Thoracic aorta (tissue), 2 donors: ENCODE data around the gene SUMF1. TPM values are rescaled to one million over a fixed set of nuclear protein-coding genes. Genes with fewer than 3 reads are reported as not detected.

ENCODE experiments used
- ATAC-seq: fragments of 150-250 bp; one replicate; pipeline ENCODE4 v1.8.0; 2017; ENCODE audit warnings: low read depth; ENCODE audit not compliant: insufficient number of reproducible peaks, low FRiP score
- DNase-seq: peaks from one replicate; pipeline ENCODE4 v3.0.0-alpha.2; 2020; ENCODE audit warnings: low spot score
- H3K27ac ChIP-seq, 2 donors: fragments of 200-600 bp; sonication (generic); 1 replicate in 1 of 2; 2 replicates in 1 of 2; pipeline ENCODE4 v1.5.1; 2016; ENCODE audit warnings: mild to moderate bottlenecking in 2 of 2, moderate library complexity in 2 of 2
- H3K27me3 ChIP-seq: fragments of 200-600 bp; sonication (generic); replicated peaks from 2 replicates; pipeline ENCODE4 v1.6.0; 2016; ENCODE audit warnings: mild to moderate bottlenecking; ENCODE audit not compliant: insufficient read depth
- H3K36me3 ChIP-seq: fragments of 200-600 bp; sonication (generic); one replicate; pipeline ENCODE4 v1.5.1; 2016
- H3K4me1 ChIP-seq, 2 donors: fragments of 200-600 bp; sonication (generic); 1 replicate in 1 of 2; 2 replicates in 1 of 2; pipeline versions ENCODE4 v1.5.1 to v1.6.0; 2016; ENCODE audit warnings: low read depth in 2 of 2, mild to moderate bottlenecking in 1 of 2; ENCODE audit not compliant: control insufficient read depth in 1 of 2
- H3K4me3 ChIP-seq: fragments of 200-600 bp; sonication (generic); 2 replicates; pipeline ENCODE4 v1.5.1; 2016; ENCODE audit warnings: mild to moderate bottlenecking
- H3K9me3 ChIP-seq: fragments of 200-600 bp; sonication (generic); 2 replicates; pipeline ENCODE4 v1.5.1; 2016
- CTCF ChIP-seq: fragments of 200-600 bp; sonication (generic); IDR thresholded peaks from one replicate; pipeline ENCODE4 v1.5.1; 2019; ENCODE audit warnings: antibody characterized with exemption
- total RNA-seq, 2 donors: library from RNA; depleted of rRNA; stranded (reverse); fragments of >200 nt; gene quantifications; one replicate each; pipeline versions ENCODE4 v1.1.0 to v1.2.3, GENCODE V29; 2016

SUMF1 gene
- total RNA-seq, 2 donors from 2014 or later: 35.0 to 63.5 TPM

- Histone ChIP-seq H3K4me3 (no peak overlapping the region), H3K9me3 (no peaks in the 10 kb centered on the region), H3K27me3 (no peaks in the 10 kb centered on the region), H3K4me1 (no peaks in the 10 kb centered on the region), H3K27ac (no peak overlapping the region), H3K36me3 (peaks cover 3% of the 10 kb centered on the region)
- no peak for TF ChIP-seq CTCF
- no peak for ATAC-seq
- no peak for DNase-seq
Observed at GRCh38 chr3:4449043-4449805, 17.8 kb downstream of the SUMF1 start.

GRCh38 chr3:4448187-4448586 lies 18.9 kb downstream of the SUMF1 start:
- DNase-seq (no peak), ATAC-seq (no peak)
- Histone ChIP-seq H3K4me3 (no peak overlapping the region), H3K27me3 (no peaks in the 10 kb centered on the region), H3K4me1 (no peaks in the 10 kb centered on the region), H3K36me3 (peaks cover 3% of the 10 kb centered on the region), H3K27ac (no peak overlapping the region), H3K9me3 (no peaks in the 10 kb centered on the region)
- no peak for TF ChIP-seq CTCF

GRCh38 chr3:4447295-4447999 lies 19.6 kb downstream of the SUMF1 start:
- Histone ChIP-seq H3K4me3 (no peak overlapping the region), H3K9me3 (no peaks in the 10 kb centered on the region), H3K27ac (no peak overlapping the region), H3K36me3 (peaks cover 3% of the 10 kb centered on the region), H3K4me1 (no peaks in the 10 kb centered on the region), H3K27me3 (no peaks in the 10 kb centered on the region)
- no peak for TF ChIP-seq CTCF
- DNase-seq (no peak), ATAC-seq (no peak)

GRCh38 chr3:4440951-4441350 lies 26.1 kb downstream of the SUMF1 start:
- Histone ChIP-seq H3K36me3 (no peaks in the 10 kb centered on the region), H3K27ac (no peak overlapping the region), H3K4me1 (no peaks in the 10 kb centered on the region), H3K4me3 (no peak overlapping the region), H3K9me3 (no peaks in the 10 kb centered on the region), H3K27me3 (no peaks in the 10 kb centered on the region)
- no peak for ATAC-seq
- TF ChIP-seq CTCF: no peak
- DNase-seq: no peak

- no peak overlapping the region for H3K27ac ChIP-seq
- no peak overlapping the region for H3K4me3 ChIP-seq
- H3K36me3 ChIP-seq: no peaks in the 10 kb centered on the region
- no peaks in the 10 kb centered on the region for H3K27me3 ChIP-seq
- H3K4me1 ChIP-seq: no peaks in the 10 kb centered on the region
- DNase-seq (no peak), ATAC-seq (no peak)
- no peak for TF ChIP-seq CTCF
- H3K9me3 ChIP-seq: no peaks in the 10 kb centered on the region
Observed at GRCh38 chr3:4438296-4438695, 28.8 kb downstream of the SUMF1 start.
